HG03175 (cell line): Measurements from ENCODE around the gene HAGHL.
A peak's percentile ranks its signal among the peaks of the same experiment; 100 is the strongest.

Experiments
- ATAC-seq: cut with Tn5 transposase; IDR thresholded peaks from one replicate; pipeline ENCODE4 v1.9.1; 2021; ENCODE audit warnings: mild to moderate bottlenecking, moderate library complexity; ENCODE audit not compliant: unreplicated experiment

HAGHL gene

DNA sequence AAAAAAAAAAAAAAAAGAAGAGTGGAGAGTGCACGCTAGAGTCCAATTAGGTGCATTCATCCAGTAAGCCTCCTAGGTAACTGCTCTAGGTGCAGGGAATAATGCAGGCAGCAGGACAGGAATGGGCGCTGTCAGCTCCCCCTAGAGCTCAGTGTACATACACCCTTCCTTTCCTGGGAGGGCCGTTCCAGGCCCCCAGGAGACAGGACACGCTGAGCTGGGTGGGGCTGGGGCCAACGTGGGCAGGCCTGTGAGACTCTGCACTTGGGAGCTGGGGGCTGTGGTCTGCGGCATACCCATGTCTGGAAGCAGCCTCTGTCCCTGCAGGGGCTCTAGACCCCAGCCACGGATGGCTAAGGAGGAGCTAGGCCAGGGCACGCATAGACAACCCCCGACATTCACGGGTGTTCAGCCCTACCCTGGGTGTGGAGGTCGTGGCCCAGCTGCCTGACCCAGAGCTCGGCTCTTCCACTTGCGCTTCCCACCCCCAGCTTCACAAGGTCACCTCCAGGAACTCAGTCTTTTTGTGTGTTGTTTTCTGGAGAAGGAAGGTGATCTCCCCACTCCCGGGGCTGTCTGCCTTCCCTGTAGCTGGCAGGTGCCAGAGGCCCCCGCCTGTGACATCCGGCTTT is 7.0 kb upstream of the HAGHL start:
- no peak for ATAC-seq

- ATAC-seq, result peak; percentile 26
These were observed 6.4 kb upstream of the HAGHL start for GRCh38 chr16:720447-720989.

GRCh38 chr16:720990-721764 is 5.7 kb upstream of the HAGHL start, which contains the start of gene ANTKMT:
ANTKMT (plus strand) TSS chr16:721146; CDS start chr16:721275, 129 bp downstream.
- ATAC-seq, result peak; percentile 66

DNA sequence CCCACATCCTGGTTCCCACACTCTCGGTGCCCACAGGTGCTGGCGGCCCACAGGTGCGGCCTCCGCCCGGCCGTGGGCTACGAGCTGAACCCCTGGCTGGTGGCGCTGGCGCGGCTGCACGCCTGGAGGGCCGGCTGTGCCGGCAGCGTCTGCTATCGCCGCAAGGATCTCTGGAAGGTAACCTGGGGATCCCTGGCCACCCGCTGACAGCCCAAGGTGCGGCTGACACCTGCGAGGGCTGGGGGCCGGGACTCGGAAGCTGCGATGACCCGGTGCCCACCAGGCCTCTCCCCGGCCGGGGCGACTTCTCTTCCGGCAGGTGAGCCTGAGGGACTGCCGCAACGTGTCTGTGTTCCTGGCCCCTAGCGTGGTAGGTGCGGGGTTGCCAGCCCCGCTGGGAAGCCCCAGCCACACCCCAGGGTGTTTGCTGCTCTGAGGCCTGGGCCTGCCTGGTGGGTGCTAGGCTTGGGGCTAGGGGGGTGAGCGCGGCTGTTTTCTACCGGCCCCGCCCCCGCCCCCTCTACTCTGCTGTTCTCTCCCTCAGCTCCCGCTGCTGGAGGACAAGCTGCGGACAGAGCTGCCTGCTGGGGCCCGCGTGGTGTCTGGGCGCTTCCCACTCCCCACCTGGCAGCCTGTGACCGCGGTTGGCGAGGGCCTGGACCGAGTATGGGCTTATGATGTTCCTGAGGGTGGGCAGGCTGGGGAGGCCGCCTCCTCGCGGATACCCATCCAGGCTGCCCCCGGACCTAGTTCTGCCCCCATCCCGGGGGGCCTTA is 5.0 kb upstream of the HAGHL start:
- ATAC-seq, result no peak

GRCh38 chr16:722835-723633 is 3.9 kb upstream of the HAGHL start:
- ATAC-seq, result no peak

DNA sequence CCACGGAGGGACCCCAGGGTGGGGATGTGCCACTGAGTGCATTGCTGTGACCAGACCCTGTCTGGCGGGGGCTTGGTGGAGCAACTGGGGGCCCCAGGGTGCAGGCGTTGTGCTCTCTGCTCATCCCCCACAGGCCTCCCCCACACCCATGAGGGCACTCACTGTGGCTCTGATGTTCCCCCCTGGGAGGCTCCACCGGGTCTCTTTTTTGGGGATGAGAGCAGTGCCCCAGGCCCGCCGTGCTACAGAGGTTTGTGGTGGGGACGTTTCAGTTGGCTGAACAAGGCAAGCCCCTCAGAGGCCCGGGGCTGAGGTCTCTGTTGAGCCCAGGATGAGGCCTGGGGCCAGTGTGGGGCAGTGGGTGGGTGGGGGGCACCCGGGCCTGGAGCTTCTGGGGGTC is 3.2 kb upstream of the HAGHL start:
- ATAC-seq, result no peak

- ATAC-seq, result no peak
These were observed 2.5 kb upstream of the HAGHL start for GRCh38 chr16:724188-725040.

DNA sequence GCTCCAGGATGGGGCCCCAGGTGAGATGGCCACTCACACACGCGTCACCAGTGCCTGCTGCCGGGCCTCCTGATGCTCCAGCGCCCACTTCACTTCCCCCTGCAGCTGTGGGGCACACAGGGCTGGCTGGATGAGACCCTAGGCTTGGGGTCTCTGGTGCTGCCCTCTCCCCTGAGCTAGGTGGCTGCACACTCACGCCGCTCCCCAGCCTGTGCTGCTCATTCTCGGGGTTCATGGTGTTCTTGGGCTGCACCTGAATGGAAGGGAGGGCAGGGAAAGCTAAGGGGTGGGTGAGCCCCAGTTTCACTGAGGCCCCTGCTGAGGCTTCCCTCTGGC is 1.9 kb upstream of the HAGHL start:
- ATAC-seq, result no peak

GRCh38 chr16:725463-726187 is 1.3 kb upstream of the HAGHL start:
- no peak for ATAC-seq

DNA sequence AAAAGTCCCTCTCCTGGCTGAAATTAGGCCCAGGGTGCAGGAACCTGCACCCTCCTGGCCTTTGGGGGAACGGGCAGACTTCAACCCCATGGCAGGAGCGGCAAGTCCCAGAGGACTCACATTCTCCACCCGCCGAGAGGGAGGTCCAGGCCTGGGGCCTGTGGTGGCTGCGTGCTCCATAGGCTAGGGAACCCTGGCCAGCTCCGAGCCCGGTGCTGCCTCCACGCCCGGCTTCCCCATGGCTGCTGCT is 793 bp upstream of the HAGHL start:
- no peak for ATAC-seq

GRCh38 chr16:727291-727977 is 528 bp downstream of the HAGHL start:
- ATAC-seq, result peak; percentile 10

DNA sequence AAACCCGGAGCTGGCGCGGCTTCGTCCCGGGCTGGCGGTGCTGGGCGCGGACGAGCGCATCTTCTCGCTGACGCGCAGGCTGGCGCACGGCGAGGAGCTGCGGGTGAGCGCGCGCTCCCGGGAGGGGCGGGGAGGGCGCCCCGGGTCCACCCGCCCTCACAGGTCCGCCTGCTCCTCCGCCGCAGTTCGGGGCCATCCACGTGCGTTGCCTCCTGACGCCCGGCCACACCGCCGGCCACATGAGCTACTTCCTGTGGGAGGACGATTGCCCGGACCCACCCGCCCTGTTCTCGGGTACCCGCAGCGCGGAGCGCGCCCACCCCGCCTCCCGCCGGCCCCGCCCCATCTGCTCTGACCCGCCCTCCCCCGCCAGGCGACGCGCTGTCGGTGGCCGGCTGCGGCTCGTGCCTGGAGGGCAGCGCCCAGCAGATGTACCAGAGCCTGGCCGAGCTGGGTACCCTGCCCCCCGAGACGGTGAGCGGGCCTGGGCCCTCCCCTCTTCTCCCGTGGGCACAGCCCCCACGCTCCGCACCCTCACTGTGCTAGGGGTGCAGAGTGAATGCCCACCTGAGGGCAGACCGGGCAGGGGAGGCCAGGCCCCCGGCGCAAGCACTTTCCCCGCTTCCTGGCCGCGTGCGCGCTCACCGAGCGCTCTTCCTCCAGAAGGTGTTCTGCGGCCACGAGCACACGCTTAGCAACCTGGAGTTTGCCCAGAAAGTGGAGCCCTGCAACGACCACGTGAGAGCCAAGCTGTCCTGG is 1.4 kb downstream of the HAGHL start:
- peak; percentile 40 for ATAC-seq

DNA sequence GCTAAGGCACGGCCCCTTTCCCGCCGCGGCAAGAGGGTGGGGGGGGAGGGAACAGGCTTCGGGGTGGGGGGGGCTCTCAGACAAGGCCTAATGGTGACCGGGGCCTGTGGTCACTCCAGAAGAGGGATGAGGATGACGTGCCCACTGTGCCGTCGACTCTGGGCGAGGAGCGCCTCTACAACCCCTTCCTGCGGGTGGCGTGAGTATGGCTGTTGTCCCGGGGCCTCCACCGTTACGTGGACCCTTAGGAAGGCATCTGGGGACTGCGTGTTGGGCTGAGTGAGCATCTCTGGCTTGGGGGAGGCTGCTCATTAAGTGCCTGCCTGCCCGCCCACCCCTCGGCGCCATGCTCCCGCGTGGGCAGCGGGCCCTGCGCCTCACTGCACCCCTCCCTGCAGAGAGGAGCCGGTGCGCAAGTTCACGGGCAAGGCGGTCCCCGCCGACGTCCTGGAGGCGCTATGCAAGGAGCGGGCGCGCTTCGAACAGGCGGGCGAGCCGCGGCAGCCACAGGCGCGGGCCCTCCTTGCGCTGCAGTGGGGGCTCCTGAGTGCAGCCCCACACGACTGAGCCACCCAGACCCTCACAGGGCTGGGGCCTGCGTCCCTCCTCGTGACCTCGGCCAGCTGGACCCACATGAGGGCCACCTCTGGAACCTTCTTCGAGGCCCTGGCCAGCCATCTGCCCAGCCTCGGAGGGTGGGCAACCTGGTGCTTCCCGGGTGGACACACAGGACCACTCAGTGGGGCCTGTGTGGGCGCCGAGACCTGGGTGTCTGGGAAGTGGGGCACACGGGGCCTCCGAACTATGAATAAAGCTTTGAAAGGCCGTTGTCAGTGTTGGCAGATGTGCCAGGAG is 2.2 kb downstream of the HAGHL start:
- ATAC-seq, result no peak

- no peak for ATAC-seq
These were observed 3.1 kb downstream of the HAGHL start for GRCh38 chr16:729768-730665.

- ATAC-seq, result no peak
These were observed 4.0 kb downstream of the HAGHL start for GRCh38 chr16:730666-731509.
